Caco-2 (cell line): ENCODE measurements around the gene CGNL1. TPM values are rescaled to one million over a fixed set of nuclear protein-coding genes. Genes with fewer than 3 reads are reported as not detected.

Experiments
- BruUV-seq: library from RNA; stranded (reverse); fragments of 400-500 nt; replicated peaks from 2 replicates; lab custom pipeline; 2021; lab: Mats Ljungman, UMichigan
- CTCF ChIA-PET: fragments of 300-600 bp; sonication (Branson Sonifier 250); formaldehyde crosslinking; loops from one replicate; lab custom pipeline; 2022; ENCODE audit warnings: antibody characterized with exemption; lab: Charles Lee
- POLR2A ChIA-PET: fragments of 300-600 bp; sonication (Branson Sonifier 250); formaldehyde crosslinking; loops from one replicate; lab custom pipeline; 2022; ENCODE audit warnings: antibody characterized with exemption; lab: Charles Lee
- DNase-seq, 2 experiments: peaks; one replicate each; pipeline versions ENCODE4 v3.0.0 to v3.0.0-alpha.2; 2020 to 2022
- H3K27me3 ChIP-seq: replicated peaks from 2 replicates; pipeline ENCODE4 v1.6.0; 2011; ENCODE audit warnings: low read length; ENCODE audit not compliant: control insufficient read depth, insufficient read depth
- H3K36me3 ChIP-seq: 2 replicates; pipeline ENCODE4 v1.5.1; 2011; ENCODE audit warnings: low read length; ENCODE audit not compliant: control insufficient read depth, insufficient read depth
- H3K4me1 ChIP-seq: fragments of 250-450 bp; sonication (Bioruptor Pico); 2 replicates; pipeline ENCODE4 v1.5.1; 2020; ENCODE audit warnings: mild to moderate bottlenecking
- H3K4me3 ChIP-seq: 2 replicates; pipeline ENCODE4 v1.5.1; 2011; ENCODE audit warnings: low read depth, mild to moderate bottlenecking, control low read depth, low read length
- H3K9me3 ChIP-seq: fragments of 250-450 bp; sonication (Bioruptor Pico); 2 replicates; pipeline ENCODE4 v1.5.1; 2020; ENCODE audit warnings: mild to moderate bottlenecking, moderate library complexity
- H3K27ac Mint-ChIP-seq: one replicate; pipeline ENCODE4 v1.8.0; 2022; ENCODE audit warnings: mixed read lengths; ENCODE audit not compliant: unreplicated experiment
- H3K27me3 Mint-ChIP-seq: one replicate; pipeline ENCODE4 v1.8.0; 2022; ENCODE audit warnings: mixed read lengths; ENCODE audit not compliant: insufficient read depth, unreplicated experiment
- H3K36me3 Mint-ChIP-seq: one replicate; pipeline ENCODE4 v1.8.0; 2022; ENCODE audit warnings: mild to moderate bottlenecking, mixed read lengths; ENCODE audit not compliant: insufficient read depth, unreplicated experiment
- H3K4me1 Mint-ChIP-seq: one replicate; pipeline ENCODE4 v1.8.0; 2022; ENCODE audit warnings: low read depth, mixed read lengths; ENCODE audit not compliant: unreplicated experiment
- H3K4me3 Mint-ChIP-seq: one replicate; pipeline ENCODE4 v1.8.0; 2022; ENCODE audit warnings: mild to moderate bottlenecking, moderate library complexity, mixed read lengths; ENCODE audit not compliant: unreplicated experiment
- H3K9me3 Mint-ChIP-seq: one replicate; pipeline ENCODE4 v1.8.0; 2022; ENCODE audit warnings: mixed read lengths; ENCODE audit not compliant: unreplicated experiment
- intact Hi-C: fragments of 100-400 bp; cut with micrococcal nuclease; formaldehyde crosslinking; loops from one replicate; pipeline ENCODE4 v1.10.0; 2022; ENCODE audit not compliant: unreplicated experiment
- total RNA-seq: library from RNA; stranded (reverse); gene quantifications from 2 replicates; pipeline ENCODE4 v1.2.3, GENCODE V29; 2022
- TF ChIP-seq, protein P1 (sequence below), 2 experiments: fragments of 200-600 bp in 1 of 2; IDR thresholded peaks; 1 replicate in 1 of 2; 2 replicates in 1 of 2; pipeline versions ENCODE4 v1.5.1 to v1.8.0; 2011 to 2022; ENCODE audit warnings: antibody characterized with exemption in 1 of 2, control low read depth in 1 of 2, inconsistent platforms in 1 of 2, low read depth in 1 of 2, low read length in 1 of 2, mild to moderate bottlenecking in 1 of 2, moderate library complexity in 1 of 2; ENCODE audit not compliant: insufficient read depth in 1 of 2, severe bottlenecking in 1 of 2, unreplicated experiment in 1 of 2

Gene CGNL1
- total RNA-seq, 1 experiment from 2014 or later, result 8.3 TPM

DNA sequence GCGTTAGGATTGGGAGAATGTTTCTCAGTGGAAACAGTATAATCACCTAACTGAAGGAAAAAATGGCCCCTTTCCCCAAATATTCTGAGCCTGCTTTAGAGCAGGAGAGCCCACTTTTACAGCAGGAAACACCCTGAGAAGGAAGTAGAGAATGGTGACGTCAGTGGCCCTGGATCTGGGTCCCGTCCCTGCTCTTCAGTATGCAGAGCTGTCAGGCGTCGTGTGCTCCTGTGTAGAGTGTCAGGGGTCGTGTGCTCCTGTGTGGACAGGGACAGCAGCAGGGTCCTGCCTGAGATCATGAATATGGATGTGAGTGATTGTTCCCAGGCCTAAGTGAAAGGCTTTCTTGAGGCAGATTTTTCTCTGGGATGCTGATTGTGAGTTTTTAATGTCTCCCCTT is 45.2 kb downstream of the CGNL1 start:
- TF ChIP-seq, protein P1, sequence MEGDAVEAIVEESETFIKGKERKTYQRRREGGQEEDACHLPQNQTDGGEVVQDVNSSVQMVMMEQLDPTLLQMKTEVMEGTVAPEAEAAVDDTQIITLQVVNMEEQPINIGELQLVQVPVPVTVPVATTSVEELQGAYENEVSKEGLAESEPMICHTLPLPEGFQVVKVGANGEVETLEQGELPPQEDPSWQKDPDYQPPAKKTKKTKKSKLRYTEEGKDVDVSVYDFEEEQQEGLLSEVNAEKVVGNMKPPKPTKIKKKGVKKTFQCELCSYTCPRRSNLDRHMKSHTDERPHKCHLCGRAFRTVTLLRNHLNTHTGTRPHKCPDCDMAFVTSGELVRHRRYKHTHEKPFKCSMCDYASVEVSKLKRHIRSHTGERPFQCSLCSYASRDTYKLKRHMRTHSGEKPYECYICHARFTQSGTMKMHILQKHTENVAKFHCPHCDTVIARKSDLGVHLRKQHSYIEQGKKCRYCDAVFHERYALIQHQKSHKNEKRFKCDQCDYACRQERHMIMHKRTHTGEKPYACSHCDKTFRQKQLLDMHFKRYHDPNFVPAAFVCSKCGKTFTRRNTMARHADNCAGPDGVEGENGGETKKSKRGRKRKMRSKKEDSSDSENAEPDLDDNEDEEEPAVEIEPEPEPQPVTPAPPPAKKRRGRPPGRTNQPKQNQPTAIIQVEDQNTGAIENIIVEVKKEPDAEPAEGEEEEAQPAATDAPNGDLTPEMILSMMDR (IDR thresholded peaks at IDR 0.05; ENCODE audit: insufficient read depth in 1 of 2, low read depth in 1 of 2, low read length in 1 of 2, severe bottlenecking in 1 of 2, unreplicated experiment in 1 of 2), result no peak
- Mint-ChIP-seq H3K27me3 (no peaks in the 10 kb centered on the region), H3K27ac (no peak overlapping the region), H3K4me3 (no peak overlapping the region), H3K4me1 (peaks cover 44% of the 10 kb centered on the region), H3K9me3 (peaks cover 10% of the 10 kb centered on the region), H3K36me3 (no peaks in the 10 kb centered on the region)
- intact Hi-C loops, result no loop called here
- Histone ChIP-seq H3K9me3 (no peaks in the 10 kb centered on the region), H3K4me1 (peaks cover 27% of the 10 kb centered on the region), H3K27me3 (no peaks in the 10 kb centered on the region), H3K4me3 (no peak overlapping the region), H3K36me3 (no peaks in the 10 kb centered on the region)
- no peak for DNase-seq
- ChIA-PET CTCF (no interaction called here), POLR2A (no interaction called here)
- no TSS peak for BruUV-seq

DNA sequence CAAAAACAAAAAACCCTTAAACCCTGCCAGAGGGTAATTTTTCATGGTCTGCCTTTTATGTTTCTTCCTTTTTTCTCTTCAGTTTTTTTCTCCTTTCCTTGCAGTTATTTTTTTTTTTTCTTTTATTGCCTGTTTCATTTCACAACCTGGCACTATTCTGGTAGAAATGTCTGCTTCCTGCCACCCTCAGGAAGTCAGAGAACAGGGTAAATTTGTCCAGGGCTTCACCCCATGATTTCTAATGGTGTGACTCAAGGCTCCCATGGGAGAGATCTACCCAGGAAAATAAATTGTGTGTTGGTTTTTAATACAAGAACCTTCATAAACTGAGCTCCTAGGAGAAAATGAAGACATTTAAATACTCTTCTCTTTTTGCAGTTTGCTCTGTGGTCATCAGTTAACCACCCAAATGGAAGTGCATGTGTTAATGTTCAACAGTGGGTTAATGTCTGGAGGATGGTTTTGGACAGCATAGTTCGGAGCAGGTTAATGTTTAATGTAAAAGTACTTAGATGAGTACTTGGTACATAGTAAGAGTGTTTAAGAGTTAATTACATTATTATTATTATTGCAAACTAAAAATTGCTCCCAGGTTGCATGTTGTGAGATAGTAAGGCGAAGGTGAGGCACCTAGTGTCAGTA is 45.9 kb downstream of the CGNL1 start:
- Mint-ChIP-seq H3K4me3 (no peak overlapping the region), H3K9me3 (peaks cover 10% of the 10 kb centered on the region), H3K36me3 (no peaks in the 10 kb centered on the region), H3K27me3 (no peaks in the 10 kb centered on the region), H3K4me1 (peaks cover 50% of the 10 kb centered on the region), H3K27ac (no peak overlapping the region)
- ChIA-PET CTCF (no interaction called here), POLR2A (no interaction called here)
- no peaks in the 10 kb centered on the region for H3K27me3 ChIP-seq
- DNase-seq, result no peak
- BruUV-seq, result no TSS peak
- intact Hi-C loops, result no loop called here
- no peaks in the 10 kb centered on the region for H3K36me3 ChIP-seq
- no peak overlapping the region for H3K4me3 ChIP-seq
- TF ChIP-seq, protein P1 (IDR thresholded peaks at IDR 0.05; ENCODE audit: insufficient read depth in 1 of 2, low read depth in 1 of 2, low read length in 1 of 2, severe bottlenecking in 1 of 2, unreplicated experiment in 1 of 2), result no peak
- H3K4me1 ChIP-seq, result peaks cover 30% of the 10 kb centered on the region
- no peaks in the 10 kb centered on the region for H3K9me3 ChIP-seq

DNA sequence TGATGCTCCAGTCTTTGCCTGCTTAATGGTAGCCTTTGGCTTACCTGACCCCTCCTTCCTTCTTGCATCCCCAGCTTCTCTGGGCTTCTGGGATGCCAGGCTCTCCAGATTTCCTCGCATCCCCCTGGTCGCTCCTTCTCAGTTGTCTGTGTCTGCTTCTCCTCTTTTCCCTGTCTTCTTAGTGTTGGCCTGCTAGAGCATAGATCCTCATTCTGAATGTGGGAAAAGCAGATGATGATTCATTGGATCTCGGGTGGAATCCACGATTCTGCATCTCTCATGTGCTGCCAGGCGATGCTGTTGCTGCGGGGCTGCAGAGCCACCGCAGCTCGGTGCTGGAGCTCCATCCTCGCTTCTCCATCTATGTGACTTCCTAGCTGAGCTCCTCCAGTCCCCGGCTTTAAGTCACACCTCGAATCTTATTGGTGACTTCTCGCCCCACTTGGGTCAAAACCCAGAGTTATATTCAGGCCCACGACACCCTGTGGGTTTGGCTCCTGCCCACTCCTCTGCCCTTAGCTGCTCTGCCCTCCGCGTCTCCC is 47.4 kb downstream of the CGNL1 start:
- no peak overlapping the region for H3K4me3 Mint-ChIP-seq

More for the DNA sequence above, 47.4 kb downstream of the CGNL1 start:
- peaks cover 57% of the 10 kb centered on the region for H3K4me1 Mint-ChIP-seq
- Histone ChIP-seq H3K27me3 (no peaks in the 10 kb centered on the region), H3K4me3 (no peak overlapping the region), H3K4me1 (peaks cover 44% of the 10 kb centered on the region), H3K36me3 (no peaks in the 10 kb centered on the region), H3K9me3 (no peaks in the 10 kb centered on the region)
- intact Hi-C loops, result no loop called here
- POLR2A ChIA-PET, result no interaction called here
- CTCF ChIA-PET, result no interaction called here
- H3K36me3 Mint-ChIP-seq, result peaks cover 6% of the 10 kb centered on the region
- TF ChIP-seq, protein P1 (IDR thresholded peaks at IDR 0.05; ENCODE audit: insufficient read depth in 1 of 2, low read depth in 1 of 2, low read length in 1 of 2, severe bottlenecking in 1 of 2, unreplicated experiment in 1 of 2), result no peak
- H3K27me3 Mint-ChIP-seq, result no peaks in the 10 kb centered on the region
- DNase-seq, result no peak
- peaks cover 10% of the 10 kb centered on the region for H3K9me3 Mint-ChIP-seq
- no TSS peak for BruUV-seq
- peak overlapping the region; percentile 29 for H3K27ac Mint-ChIP-seq
